Measurements from ENCODE around the gene LNPEP. TPM values are rescaled to one million over a fixed set of nuclear protein-coding genes. Genes with fewer than 3 reads are reported as not detected.

The LNPEP gene
- total and polyA plus RNA-seq, 2 of the 13 experiments (the other 11 are each of a cell fraction or from before 2014, with no cell fraction given) = 8.0 to 16.9 TPM

- TF ChIP-seq DBP (CRISPR knock-in tag; IDR thresholded peaks at IDR 0.05; ENCODE audit: not compliant biosample characterization) (no peak), ZNF225 (CRISPR knock-in tag; IDR thresholded peaks at IDR 0.05) (no peak), PAXIP1 (CRISPR knock-in tag; conservative IDR thresholded peaks at IDR 0.05) (no peak), MNT (IDR thresholded peaks at IDR 0.05) (no peak), CCAR2 (optimal IDR thresholded peaks at IDR 0.05; ENCODE audit: low read depth, low read length) (no peak), SRSF4 (IDR thresholded peaks at IDR 0.05; ENCODE audit: low read depth, low read length, poor library complexity, severe bottlenecking) (no peak), ZNF441 (CRISPR knock-in tag; IDR thresholded peaks at IDR 0.05; ENCODE audit: borderline replicate concordance) (no peak), ZFP36L2 (CRISPR knock-in tag; IDR thresholded peaks at IDR 0.05) (no peak), KMT2B (CRISPR knock-in tag; IDR thresholded peaks at IDR 0.05) (no peak), ZNF205 (CRISPR knock-in tag; IDR thresholded peaks at IDR 0.05) (no peak), POLR2AphosphoS5 (IDR thresholded peaks at IDR 0.05; ENCODE audit: low read depth, low read length) (no peak)
These were observed 73.5 kb downstream of the LNPEP start (continued) for GRCh38 chr5:97009212-97009898.

Data from HepG2 (cell line).